ENCODE measurements around the gene CBS.
"Not testable (repeated sequence)": the region's sequence is repeated elsewhere in the genome, so short reads cannot be mapped to it uniquely, and the experiment has no call there.

The CBS gene

GRCh38 chr21:43027846-43028731 lies 47.5 kb downstream of the CBS start:
- in situ Hi-C loops (cut with MboI; ENCODE audit: low sequenced_read_pairs) = no loop called here

- in situ Hi-C loops (cut with MboI; ENCODE audit: low sequenced_read_pairs) = no loop called here
Observed at GRCh38 chr21:43025636-43026180, 49.9 kb downstream of the CBS start.

GRCh38 chr21:43024439-43025136 lies 51.0 kb downstream of the CBS start:
- in situ Hi-C loops (cut with MboI; ENCODE audit: low sequenced_read_pairs) = no loop called here

- in situ Hi-C loops (cut with MboI; ENCODE audit: low sequenced_read_pairs) = no loop called here
Observed at GRCh38 chr21:43023175-43023574, 52.5 kb downstream of the CBS start.

- in situ Hi-C loops (cut with MboI; ENCODE audit: low sequenced_read_pairs) = no loop called here
Observed at GRCh38 chr21:43021756-43022600, 53.7 kb downstream of the CBS start.

GRCh38 chr21:43021191-43021590 lies 54.4 kb downstream of the CBS start:
- in situ Hi-C loops (cut with MboI; ENCODE audit: low sequenced_read_pairs) = no loop called here

GRCh38 chr21:43020771-43021170 lies 54.9 kb downstream of the CBS start:
- in situ Hi-C loops (cut with MboI; ENCODE audit: low sequenced_read_pairs) = no loop called here

- in situ Hi-C loops (cut with MboI; ENCODE audit: low sequenced_read_pairs) = no loop called here
Observed at GRCh38 chr21:43020177-43020576, 55.5 kb downstream of the CBS start.

- in situ Hi-C loops (cut with MboI; ENCODE audit: low sequenced_read_pairs) = no loop called here
Observed at GRCh38 chr21:43018519-43018918, 57.1 kb downstream of the CBS start.

- in situ Hi-C loops (cut with MboI; ENCODE audit: low sequenced_read_pairs) = no loop called here
Observed at GRCh38 chr21:43016728-43017127, 58.9 kb downstream of the CBS start.

GRCh38 chr21:43015906-43016540 lies 59.6 kb downstream of the CBS start:
- in situ Hi-C loops (cut with MboI; ENCODE audit: low sequenced_read_pairs) = no loop called here

- in situ Hi-C loops (cut with MboI; ENCODE audit: low sequenced_read_pairs) = no loop called here
Observed at GRCh38 chr21:43012596-43012995, 63.0 kb downstream of the CBS start.

- in situ Hi-C loops (cut with MboI; ENCODE audit: low sequenced_read_pairs) = no loop called here
Observed at GRCh38 chr21:43006874-43007208, 68.8 kb downstream of the CBS start.

GRCh38 chr21:43006051-43006873 lies 69.4 kb downstream of the CBS start:
- in situ Hi-C loops (cut with MboI; ENCODE audit: low sequenced_read_pairs) = not testable (repeated sequence)

- in situ Hi-C loops (cut with MboI; ENCODE audit: low sequenced_read_pairs) = no loop called here
Observed at GRCh38 chr21:43005635-43006034, 70.0 kb downstream of the CBS start.

GRCh38 chr21:43004926-43005325 lies 70.7 kb downstream of the CBS start:
- in situ Hi-C loops (cut with MboI; ENCODE audit: low sequenced_read_pairs) = no loop called here
